ENCODE measurements around the gene EPHA6. TPM values are rescaled to one million over a fixed set of nuclear protein-coding genes. Genes with fewer than 3 reads are reported as not detected.

The EPHA6 gene
- total RNA-seq, 1 donor from 2014 or later, result 1.2 TPM

DNA sequence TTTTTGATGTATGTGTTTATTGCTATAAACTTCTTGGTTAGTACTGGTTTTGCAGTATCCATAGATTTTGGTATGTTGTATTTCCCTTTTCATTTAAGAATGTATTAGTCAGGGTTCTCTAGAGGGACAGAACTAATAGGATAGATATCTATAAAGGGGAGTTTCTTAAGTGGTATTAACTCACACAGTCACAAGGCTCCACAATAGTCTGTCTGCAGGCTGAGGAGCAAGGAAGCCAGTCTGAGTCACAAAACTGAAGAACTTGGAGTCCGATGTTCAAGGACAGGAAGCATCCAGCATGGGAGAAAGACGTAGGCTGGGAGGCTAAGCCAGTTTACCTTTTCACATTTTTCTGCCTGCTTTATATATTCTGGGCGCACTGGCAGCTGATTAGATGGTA is 958.5 kb downstream of the EPHA6 start:
- Histone ChIP-seq H3K27me3 (no peaks in the 10 kb centered on the region), H3K4me3 (no peak overlapping the region), H3K4me1 (no peaks in the 10 kb centered on the region), H3K36me3 (peaks cover 0 to 12% of the 10 kb centered on the region in 2 donors), H3K27ac (no peak overlapping the region), H3K9me3 (no peaks in the 10 kb centered on the region)
- no peak for DNase-seq (ENCODE audit: extremely low spot score in 2 of 2)
- intact Hi-C loops (cut with DNase I), result no loop called here
- no peak for TF ChIP-seq POLR2AphosphoS5 (IDR thresholded peaks at IDR 0.05; ENCODE audit: insufficient read depth in 1 of 2, low read depth in 1 of 2)
- TF ChIP-seq, protein P1, sequence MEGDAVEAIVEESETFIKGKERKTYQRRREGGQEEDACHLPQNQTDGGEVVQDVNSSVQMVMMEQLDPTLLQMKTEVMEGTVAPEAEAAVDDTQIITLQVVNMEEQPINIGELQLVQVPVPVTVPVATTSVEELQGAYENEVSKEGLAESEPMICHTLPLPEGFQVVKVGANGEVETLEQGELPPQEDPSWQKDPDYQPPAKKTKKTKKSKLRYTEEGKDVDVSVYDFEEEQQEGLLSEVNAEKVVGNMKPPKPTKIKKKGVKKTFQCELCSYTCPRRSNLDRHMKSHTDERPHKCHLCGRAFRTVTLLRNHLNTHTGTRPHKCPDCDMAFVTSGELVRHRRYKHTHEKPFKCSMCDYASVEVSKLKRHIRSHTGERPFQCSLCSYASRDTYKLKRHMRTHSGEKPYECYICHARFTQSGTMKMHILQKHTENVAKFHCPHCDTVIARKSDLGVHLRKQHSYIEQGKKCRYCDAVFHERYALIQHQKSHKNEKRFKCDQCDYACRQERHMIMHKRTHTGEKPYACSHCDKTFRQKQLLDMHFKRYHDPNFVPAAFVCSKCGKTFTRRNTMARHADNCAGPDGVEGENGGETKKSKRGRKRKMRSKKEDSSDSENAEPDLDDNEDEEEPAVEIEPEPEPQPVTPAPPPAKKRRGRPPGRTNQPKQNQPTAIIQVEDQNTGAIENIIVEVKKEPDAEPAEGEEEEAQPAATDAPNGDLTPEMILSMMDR (IDR thresholded peaks at IDR 0.05), result no peak
- TF ChIP-seq POLR2A (IDR thresholded peaks at IDR 0.05), result no peak

DNA sequence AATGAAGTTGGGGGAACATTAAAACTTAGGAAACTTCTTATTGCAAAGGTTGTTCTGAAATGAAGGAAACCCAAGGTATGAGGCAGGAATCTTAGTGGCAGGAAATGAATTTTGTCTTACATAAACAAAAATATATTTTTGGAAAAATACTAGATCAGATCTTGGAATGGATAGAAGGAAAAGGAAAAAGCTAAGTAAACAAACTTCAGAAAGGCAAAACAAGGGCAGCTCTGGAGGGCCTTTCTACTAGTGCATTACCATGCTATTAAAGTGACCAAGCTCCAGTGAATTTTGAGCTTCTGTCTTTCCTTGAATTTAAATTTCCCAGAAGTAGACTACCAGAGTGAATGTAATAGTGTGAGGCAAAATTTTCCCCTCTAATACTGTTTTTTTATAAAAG is 963.8 kb downstream of the EPHA6 start:
- no peak for DNase-seq (ENCODE audit: extremely low spot score in 2 of 2)
- Histone ChIP-seq H3K27me3 (no peaks in the 10 kb centered on the region), H3K4me3 (no peak overlapping the region), H3K4me1 (no peaks in the 10 kb centered on the region), H3K36me3 (no peaks in the 10 kb centered on the region), H3K27ac (no peak overlapping the region), H3K9me3 (no peaks in the 10 kb centered on the region)
- intact Hi-C loops (cut with DNase I), result no loop called here
- TF ChIP-seq POLR2A (IDR thresholded peaks at IDR 0.05), result no peak
- TF ChIP-seq, protein P1 (IDR thresholded peaks at IDR 0.05), result no peak
- no peak for TF ChIP-seq POLR2AphosphoS5 (IDR thresholded peaks at IDR 0.05; ENCODE audit: insufficient read depth in 1 of 2, low read depth in 1 of 2)

DNA sequence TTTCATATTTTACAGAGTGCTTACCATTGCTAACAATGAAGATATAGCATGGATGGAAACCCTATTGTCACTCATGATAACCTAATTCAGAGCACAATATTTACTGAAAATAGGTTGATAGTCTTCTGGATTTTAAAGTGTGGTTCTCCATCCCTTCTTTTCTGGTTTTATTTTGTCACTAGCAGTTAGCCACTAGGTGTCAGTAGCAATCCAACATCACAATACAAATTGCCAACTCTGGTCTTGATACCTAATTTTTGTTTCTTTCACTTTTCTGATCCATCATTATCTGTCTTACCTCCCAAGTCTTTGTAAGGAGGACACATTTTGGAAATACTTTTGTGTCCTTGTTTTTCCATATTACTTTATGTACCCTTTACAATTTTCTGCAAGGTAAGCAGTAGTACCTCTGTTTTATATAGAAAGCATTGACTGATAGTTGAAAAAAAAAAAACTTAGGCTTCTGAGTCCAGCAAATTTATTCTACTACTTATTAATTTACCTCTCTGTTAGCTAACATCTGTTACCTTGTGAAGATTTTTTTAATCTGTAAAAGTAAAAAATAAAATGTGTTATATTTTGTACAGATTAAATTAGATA is 979.1 kb downstream of the EPHA6 start:
- H3K27me3 ChIP-seq, result no peaks in the 10 kb centered on the region
- intact Hi-C loops (cut with DNase I), result loop anchor here (5.0 kb wide), 1 partner anchor 229 kb away; no protein-coding TSS in a partner anchor
- H3K36me3 ChIP-seq, result no peaks in the 10 kb centered on the region
- peak in 1 of 2 donors; percentile 23 for TF ChIP-seq POLR2AphosphoS5 (IDR thresholded peaks at IDR 0.05; ENCODE audit: insufficient read depth in 1 of 2, low read depth in 1 of 2)
- no peak for TF ChIP-seq POLR2A (IDR thresholded peaks at IDR 0.05)
- TF ChIP-seq, protein P1 (IDR thresholded peaks at IDR 0.05), result peak; percentile 80 to 89 (median 80)
- no peak for DNase-seq (ENCODE audit: extremely low spot score in 2 of 2)
- H3K4me1 ChIP-seq, result no peaks in the 10 kb centered on the region
- H3K27ac ChIP-seq, result no peak overlapping the region
- no peak overlapping the region for H3K4me3 ChIP-seq
- no peaks in the 10 kb centered on the region for H3K9me3 ChIP-seq

DNA sequence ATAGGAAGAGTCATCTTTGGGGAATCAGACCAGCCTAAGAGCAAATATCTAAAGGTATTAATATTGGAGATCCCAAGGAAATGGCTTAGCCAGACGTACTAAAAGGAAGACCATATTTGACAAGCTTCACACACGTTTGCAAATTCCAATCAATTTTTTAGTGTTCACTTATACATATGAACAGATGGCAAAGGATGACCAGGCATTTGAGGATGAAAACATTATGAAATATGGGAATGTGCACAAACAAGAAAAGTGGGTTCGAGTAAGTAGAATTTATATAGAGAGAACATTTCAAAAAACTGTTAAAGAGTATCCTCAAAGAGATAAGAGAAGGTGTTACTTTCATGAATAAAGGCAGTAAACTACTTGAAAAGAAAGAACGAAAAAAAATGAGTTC is 981.6 kb downstream of the EPHA6 start:
- TF ChIP-seq POLR2AphosphoS5 (IDR thresholded peaks at IDR 0.05; ENCODE audit: insufficient read depth in 1 of 2, low read depth in 1 of 2) (no peak), POLR2A (IDR thresholded peaks at IDR 0.05) (no peak)
- TF ChIP-seq, protein P1 (IDR thresholded peaks at IDR 0.05), result no peak
- H3K9me3 ChIP-seq, result no peaks in the 10 kb centered on the region
- intact Hi-C loops (cut with DNase I), result no loop called here
- no peak for DNase-seq (ENCODE audit: extremely low spot score in 2 of 2)
- no peak overlapping the region for H3K4me3 ChIP-seq
- no peak overlapping the region for H3K27ac ChIP-seq
- no peaks in the 10 kb centered on the region for H3K27me3 ChIP-seq
- H3K36me3 ChIP-seq, result no peaks in the 10 kb centered on the region
- H3K4me1 ChIP-seq, result no peaks in the 10 kb centered on the region
